SIG-M5 treated with dmso at 0.1 percent for 504 hours (cell line): ENCODE measurements around the gene ZNF609.

Experiments used
- DNase-seq: peaks from one replicate; lab custom pipeline; 2025; ENCODE audit not compliant: unreplicated experiment; lab: John Stamatoyannopoulos, UW

ZNF609 gene

DNA sequence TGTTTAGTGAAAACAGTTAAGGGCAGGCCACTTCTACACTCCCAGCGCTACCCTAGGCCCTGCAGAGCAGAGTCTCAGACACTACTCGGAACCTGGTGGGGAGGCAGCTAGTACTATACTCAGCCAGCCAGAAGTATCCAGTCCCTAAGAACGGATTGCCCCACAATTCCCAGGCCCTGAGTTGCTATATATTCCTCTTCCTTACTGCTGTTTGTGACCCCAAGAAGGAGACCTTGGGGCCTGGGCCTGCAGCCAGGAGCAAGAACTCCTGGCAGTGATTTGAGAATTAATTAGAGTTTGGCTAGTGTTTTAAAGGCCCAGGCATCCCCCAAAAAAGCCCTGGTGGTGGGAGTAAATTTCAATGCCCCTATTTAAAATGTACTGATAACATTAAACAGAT, 227.3 kb downstream of the ZNF609 start:
- DNase-seq = no peak

- DNase-seq = no peak
Observed at GRCh38 chr15:64688770-64689169, 228.4 kb downstream of the ZNF609 start.

GRCh38 chr15:64690008-64690407, 229.6 kb downstream of the ZNF609 start:
- no peak for DNase-seq

DNA sequence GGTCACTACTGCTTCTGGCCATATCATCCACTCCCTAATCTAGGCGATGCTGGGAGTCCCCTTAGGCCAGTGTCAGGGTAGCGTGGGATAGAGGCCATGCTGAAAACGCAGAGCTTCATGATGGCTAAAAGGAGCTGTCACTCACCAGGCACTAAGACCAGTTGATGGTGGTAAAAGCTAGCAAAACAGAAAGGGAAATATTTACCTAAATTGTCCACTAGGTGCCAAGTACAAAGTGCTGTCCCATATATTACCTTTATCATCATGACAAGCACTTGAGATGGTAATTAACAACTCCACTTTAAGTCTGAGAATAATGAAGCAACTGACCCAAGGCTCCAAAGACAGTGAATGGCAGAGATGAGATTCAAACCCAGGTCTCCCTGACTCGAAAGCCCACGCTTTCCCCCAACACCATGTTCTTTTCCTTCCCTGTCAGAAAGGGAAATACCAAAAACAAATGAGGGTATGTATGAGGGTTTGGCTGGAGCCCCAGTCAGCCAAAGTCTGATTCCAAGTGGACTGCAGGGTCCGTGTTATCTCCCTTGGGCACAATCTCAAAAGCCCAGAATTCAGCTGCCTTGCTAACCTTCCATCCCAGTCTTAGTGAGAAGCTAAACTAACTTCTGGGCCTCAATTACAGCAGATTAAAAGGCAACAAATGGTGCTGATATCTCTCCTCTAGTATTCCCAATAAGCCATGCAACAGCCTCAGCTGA, 230.4 kb downstream of the ZNF609 start:
- DNase-seq = no peak

- peak; percentile 43 for DNase-seq
Observed at GRCh38 chr15:64691896-64692565, 231.7 kb downstream of the ZNF609 start.

GRCh38 chr15:64693134-64693533, 232.8 kb downstream of the ZNF609 start:
- DNase-seq = peak; percentile 25

GRCh38 chr15:64694816-64695215, 234.4 kb downstream of the ZNF609 start:
- no peak for DNase-seq

GRCh38 chr15:64695561-64695992, 235.2 kb downstream of the ZNF609 start:
- peak; percentile 88 for DNase-seq

GRCh38 chr15:64696481-64696880, 236.1 kb downstream of the ZNF609 start:
- DNase-seq = no peak

- DNase-seq = no peak
Observed at GRCh38 chr15:64697911-64698369, 237.6 kb downstream of the ZNF609 start.

- DNase-seq = no peak
Observed at GRCh38 chr15:64698823-64699222, 238.4 kb downstream of the ZNF609 start.

DNA sequence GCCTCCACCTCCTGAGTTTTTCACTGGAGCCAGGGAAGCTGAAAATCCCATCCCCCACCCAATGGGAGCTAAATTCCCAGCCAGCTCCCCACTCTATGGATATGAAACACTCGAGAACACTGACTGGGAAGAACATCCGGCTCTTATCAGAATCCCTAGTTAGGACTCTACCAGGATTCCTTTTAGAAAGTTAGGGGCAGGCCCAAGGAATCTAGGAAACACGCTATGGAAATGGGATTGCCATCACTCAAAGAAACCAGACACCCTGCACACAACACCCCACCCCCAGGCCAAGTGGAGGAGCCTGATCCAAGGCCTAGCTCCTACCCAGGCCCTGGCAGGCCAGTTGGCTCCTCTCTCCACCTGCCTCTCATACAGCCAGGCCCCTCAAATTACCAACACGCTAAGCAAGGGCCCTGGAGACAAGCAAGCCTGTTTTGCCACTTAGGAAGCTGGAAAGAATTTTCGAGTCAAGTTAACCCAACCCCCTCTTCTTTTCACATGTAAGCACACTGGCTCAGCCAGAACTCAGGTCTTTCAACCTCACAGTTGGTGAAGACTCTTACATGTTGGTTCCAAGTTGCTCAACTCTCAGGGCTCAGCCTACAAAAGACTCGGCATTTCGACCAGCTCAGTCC, 239.5 kb downstream of the ZNF609 start:
- DNase-seq = no peak

DNA sequence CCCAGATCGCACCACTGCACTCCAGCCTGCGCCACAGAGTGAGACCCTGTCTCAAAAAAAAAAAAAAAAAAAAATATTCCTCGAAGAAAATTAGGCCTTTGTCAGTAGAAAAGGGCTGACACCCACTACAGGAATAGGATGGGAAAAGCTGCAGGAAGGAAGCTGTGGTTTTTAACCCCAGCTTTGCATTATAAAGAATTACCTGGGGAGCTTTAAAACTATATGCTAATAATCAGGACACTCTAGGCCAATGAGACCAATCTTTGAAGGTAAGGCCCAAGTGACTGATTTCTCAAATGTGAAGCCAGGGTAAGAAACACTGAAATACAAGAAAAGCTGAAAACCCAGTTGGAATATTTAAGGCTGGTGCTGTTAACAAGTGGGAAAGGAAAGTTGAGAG, 240.7 kb downstream of the ZNF609 start:
- DNase-seq = no peak

DNA sequence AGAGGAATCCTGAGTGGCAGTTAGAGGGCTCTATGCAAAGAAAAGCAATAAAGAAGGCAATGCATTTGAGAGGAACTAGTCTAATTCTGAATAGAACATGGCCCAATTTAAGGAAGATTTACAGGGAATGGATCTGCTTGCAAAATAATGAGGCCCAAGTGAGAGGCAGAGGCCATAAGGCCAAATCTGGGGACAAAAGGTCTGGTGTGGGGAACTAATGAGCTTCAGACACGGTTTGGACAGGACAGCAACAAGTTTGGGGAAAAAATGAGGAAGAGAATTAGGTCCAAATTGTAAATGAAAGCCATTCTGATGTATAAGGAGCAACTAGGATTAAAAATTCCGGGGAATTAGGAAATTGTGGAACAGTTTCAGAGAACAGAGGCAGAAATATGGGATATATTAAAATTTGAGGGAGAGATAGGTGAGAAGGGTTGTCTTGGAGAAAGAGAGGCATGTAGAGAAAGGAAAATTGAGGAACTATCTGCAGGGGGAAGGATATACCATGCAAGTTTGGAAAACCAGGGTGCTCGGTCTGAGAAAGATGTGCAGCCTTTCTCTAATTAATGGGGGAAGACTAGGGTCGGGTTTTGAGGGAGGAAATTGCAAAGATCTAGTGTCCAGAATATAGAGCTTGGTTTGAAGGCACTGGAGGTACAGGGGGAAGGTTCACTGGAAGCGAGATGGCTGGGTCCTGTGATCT, 241.3 kb downstream of the ZNF609 start:
- DNase-seq = no peak

DNA sequence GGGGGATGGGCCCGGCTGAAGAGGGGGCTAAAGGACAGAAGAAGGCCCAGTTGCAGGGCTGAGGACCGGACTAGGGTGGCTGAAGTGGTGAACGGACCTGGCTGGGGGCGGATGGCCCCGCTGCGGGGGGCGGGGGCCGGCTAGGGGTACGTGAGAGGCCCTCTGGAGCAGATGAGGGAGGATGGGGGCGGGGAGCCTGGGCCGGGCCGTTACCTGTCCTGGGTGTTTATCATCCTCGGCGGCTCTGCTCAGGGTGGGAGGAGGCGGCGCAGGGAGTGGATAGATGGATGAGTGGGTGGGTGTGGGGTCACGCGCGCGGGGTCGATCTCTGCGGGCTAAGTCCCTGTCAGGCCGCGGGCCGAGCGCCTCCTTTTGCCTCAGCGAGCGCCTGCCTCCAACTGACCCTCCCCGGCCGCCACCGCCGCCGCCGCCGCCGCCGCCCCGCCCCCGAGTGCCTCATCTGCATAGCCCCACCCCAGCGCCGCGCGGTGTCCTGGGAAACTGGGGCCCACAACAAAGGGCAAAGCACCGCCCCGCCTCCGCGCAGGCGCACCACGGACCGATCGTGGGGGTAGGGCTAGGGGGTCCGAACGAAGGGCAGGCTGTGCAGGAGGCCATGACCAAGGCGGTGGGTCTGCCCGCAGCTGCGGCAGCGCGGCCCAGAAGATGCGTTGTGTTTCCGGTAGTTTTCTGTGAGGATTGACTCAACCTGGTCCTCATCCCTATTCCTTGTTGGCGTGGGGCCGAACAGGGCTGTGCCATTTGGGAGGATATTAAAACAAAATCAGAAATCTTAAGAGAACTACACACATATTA, 242.6 kb downstream of the ZNF609 start:
- peak; percentile 84 for DNase-seq

- no peak for DNase-seq
Observed at GRCh38 chr15:64703632-64703959, 243.2 kb downstream of the ZNF609 start.

DNA sequence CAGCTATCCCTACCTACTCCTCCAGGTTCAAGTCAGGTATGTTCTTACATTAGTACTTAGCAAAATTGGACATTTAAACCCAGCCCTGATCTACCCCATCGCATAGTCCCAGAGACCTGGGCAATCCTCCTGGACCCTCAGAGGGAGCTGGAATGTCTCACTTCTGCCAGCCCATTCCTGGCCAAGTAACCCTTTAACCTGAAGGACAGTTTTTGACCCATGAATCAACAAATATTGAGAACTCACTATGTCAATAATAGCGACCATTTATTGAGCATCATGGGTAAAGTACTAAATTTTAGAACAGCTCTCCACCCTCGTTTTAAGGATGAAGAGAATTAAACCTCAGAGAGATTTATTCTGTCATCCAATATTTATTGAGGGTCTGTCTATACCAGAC, 244.6 kb downstream of the ZNF609 start:
- DNase-seq = no peak

GRCh38 chr15:64706011-64706911, 245.9 kb downstream of the ZNF609 start:
- no peak for DNase-seq

DNA sequence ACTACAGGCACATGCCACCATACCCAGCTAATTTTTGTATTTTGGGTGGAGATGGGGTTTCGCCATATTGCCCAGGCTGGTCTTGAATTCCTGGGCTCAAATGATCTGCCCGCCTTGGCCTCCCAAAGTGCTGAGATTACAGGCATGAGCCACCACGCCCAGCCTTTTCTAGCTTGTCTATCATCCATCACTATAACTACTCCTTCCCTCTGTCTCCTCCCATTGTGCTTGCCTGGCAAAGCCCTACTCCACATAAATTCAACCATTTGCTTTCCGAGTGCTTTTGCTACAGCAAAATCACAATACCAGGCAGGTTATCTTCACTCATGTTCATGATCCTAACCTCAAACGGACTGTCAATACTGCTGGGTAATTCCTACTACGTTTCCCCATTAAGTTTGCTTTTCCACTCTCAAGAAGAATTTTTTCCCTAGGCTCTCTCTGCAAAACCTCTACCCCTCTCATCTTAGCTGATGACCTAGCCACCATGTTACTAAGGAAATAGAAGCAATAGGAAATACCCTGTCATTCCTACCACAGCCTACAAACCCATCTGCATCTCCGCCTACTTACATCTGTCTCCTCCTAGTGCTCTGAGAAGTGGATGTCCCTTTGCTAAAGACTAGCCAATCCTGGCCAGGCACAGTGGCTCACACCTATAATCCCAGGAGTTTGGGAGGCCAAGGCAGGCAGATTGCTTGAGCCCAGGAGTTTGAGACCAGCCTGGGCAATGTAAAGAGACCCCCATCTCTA, 250.5 kb downstream of the ZNF609 start:
- DNase-seq = no peak
